HS-27A (cell line): ENCODE results near the gene IHH.

Source experiments
- DNase-seq: peaks from one replicate; pipeline ENCODE4 v3.0.0-alpha.2; 2012; ENCODE audit warnings: low read depth, missing footprints

The IHH gene

GRCh38 chr2:219073413-219074129, 12.8 kb upstream of the IHH start:
- peak; percentile 12 for DNase-seq

DNA sequence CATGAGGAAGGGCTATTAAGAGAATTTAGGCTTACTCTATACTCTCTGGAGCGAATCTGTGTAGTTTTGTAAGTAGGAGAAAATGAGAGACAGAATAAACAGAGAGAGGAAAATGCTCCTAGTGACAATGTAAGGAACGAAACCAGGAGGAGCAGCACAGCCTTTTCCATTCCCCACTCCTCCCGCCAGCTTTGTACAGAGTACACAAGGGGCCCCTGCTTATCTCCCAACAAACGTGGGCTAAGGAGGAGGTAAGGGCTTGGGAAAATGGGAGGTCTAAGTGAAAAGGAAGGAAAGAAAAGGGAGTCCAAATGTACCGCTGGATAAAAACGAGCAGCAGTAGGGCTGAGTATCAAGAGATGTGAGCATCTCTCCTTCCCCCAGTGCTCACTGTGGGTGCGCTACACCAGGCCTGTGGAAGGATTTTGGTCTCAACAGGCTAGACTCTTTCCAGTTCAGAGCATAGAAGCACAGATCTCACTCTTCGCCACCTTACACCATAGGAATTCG, 12.1 kb upstream of the IHH start:
- DNase-seq: no peak

GRCh38 chr2:219071131-219071816, 10.6 kb upstream of the IHH start:
- no peak for DNase-seq

GRCh38 chr2:219065484-219065883, 4.8 kb upstream of the IHH start:
- no peak for DNase-seq

DNA sequence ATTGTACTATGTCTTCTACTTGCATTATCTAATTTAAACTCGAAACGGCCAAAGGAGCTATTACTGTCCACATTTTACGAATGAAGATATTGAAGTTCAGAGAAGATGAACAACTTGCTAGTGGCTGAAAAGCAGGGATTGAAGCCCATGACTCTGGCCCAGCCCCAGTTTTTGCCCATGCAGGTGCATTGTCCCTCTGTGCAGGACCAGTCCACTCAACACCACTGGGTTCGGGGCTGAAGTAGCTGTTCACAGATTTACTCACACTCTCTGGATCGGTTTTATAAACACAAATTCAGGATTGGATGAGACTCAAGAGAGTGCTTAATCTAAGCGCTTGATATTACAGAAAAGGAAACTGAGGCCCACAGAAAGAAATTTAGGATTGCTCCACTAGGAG, 1.4 kb upstream of the IHH start:
- DNase-seq: no peak

DNA sequence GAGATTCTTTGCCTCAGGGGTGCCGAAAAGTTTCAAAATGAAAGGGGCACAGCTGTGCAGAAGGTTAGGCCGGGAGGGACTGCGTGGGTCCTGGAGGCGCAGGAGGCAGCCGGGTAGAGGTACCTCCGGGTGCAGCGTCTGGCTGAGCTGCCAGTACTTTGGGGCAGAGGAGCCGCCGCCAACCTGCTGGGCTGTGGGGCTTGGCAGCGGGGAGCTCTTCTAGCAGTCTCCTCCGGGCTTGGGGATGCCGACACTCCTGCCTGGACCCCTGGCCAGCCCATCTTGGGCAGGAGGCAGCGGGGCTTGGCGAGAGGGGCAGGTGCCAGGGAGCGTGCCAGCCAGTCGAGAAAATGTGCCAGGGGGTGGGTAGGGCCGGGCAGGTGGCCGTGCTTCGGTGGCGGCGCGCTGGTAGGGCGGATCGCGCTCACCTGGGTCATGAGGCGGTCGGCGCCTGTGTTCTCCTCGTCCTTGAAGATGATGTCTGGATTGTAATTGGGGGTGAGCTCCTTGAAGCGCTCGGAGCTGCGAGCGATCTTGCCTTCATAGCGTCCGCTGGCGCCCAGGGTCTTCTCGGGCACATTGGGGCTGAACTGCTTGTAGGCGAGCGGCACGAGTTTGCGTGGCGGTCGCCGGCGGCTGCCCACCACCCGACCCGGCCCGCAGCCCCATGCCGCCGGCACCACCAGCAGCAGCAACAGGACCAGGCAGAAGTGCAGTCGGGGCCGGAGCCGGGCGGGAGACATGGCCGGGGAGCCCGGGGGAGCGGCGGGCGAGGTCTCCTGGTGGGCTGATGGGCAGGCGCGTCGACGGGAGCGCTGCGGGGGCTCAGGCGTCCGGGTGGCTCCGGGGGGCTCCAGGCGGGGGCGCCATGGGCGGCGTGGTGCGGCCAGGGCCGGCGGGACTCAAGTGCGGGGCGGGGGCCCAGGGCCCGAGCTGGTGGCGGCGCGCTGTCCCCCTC, 717 bp downstream of the IHH start:
- no peak for DNase-seq

DNA sequence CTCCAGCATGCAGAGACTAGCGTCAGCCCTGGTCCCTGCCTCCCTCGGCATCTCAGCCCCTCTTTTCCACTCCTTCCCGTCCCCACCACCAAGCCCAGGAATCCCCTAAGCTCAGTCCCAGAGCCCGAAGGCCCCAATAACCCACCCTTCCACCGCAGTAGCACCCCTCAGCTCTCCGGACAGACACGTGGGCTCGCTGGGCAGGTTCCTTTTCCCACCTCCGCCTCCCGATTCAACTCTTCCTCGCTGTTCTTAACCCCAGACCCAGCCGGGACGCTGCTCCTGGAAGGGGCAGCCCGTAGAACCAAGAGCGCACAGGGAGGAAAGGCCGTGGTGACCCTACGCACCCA, 1.4 kb downstream of the IHH start:
- no peak for DNase-seq

- DNase-seq: no peak
Observed at GRCh38 chr2:219058541-219059374, 2.0 kb downstream of the IHH start.

- DNase-seq: no peak
Observed at GRCh38 chr2:219057709-219058540, 2.8 kb downstream of the IHH start.

DNA sequence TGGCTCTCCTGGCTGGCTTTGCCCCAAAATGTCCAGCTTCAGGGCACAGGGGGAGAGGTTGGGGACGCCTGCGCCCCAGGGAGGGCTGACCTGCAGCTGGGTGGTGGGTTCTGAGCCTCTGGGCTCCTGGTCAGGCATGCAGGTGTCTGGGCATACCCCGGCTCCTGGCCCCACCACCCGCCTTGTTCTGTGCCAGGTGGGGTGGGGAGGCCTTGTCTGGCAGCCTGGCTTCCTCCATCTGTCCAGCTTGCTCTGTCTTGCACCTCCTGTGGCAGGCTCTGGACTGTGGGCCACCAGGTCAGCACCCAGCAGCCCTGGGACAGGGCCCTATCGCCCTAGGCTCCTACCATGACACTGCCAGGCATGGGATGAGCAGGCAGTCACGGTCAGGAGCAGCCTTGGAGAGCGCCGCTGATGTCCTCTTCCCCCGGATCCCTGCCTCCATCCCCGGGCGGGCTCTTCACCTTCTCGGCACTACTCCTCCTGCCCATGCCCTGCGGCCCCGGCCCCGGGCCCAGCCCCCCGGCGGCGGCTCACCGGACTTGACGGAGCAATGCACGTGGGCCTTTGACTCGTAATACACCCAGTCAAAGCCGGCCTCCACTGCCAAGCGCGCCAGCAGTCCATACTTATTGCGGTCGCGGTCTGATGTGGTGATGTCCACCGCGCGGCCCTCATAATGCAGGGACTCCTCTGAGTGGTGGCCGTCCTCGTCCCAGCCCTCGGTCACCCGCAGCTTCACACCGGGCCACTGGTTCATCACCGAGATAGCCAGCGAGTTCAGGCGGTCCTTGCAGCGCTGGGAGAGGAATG, 3.6 kb downstream of the IHH start:
- DNase-seq: no peak

GRCh38 chr2:219056176-219056895, 4.4 kb downstream of the IHH start:
- no peak for DNase-seq

DNA sequence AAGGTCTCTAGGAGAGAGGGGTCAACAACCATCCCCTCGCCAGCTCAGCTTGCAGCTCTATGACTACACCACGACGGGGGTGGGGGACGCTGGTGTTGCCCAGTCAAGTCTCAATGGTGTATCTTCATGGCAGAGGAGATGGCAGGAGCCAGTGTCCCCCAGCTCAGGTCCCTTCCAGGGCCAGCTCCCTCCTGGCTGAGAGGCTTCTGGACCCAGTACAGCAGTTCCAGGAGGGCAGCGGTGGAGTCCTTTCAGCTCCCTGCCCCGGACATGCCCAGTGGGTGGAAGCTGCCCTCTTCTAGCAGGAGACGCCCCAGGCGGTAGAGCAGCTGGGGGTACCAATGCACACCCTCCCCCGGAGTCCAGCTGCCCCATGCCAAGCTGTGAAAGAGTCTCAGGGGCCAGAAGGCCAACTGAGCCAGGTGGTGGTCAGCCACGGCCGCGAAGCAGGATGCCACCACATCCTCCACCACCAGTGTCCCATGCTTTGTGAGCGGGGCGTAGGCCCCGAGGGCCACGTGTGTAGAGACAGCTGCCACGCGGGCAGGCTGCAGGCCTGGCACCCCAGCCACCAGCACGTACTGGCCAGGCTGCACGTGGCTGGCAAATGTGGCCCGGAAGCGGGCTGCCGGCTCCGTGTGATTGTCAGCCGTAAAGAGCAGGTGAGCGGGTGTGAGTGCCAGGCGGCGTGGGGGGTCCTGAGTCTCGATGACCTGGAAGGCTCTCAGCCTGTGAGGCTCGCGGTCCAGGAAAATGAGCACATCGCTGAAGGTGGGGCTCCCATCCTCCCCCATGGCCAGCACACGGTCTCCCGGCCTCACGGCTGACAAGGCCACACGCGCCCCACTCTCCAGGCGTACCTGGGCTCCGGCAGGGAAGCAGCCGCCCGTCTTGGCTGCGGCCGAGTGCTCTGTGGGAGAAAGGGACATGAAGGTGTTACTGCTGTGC, 5.5 kb downstream of the IHH start:
- no peak for DNase-seq

- no peak for DNase-seq
Observed at GRCh38 chr2:219049282-219049681, 11.4 kb downstream of the IHH start.

- DNase-seq: no peak
Observed at GRCh38 chr2:219045937-219046550, 14.7 kb downstream of the IHH start.

DNA sequence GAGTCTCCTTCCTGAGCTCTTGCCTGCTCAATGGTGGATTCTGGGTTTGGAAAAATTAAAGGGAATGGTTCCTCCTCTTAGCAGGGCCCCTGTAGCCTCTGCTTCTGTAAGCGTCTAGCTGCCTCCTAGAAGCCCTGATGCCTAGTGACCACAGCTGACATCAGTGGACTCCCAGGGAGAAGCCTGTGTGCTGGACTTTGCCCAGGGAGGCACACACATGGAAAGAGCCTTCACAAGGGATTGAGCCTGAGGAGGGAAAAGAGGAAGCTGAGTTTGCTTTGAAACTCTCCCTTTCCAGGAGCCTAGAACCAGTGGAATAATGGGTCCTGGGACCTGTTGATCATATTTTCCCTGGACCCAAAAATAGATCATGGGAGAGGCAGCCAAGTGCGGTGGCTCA, 18.0 kb downstream of the IHH start:
- no peak for DNase-seq

GRCh38 chr2:219042157-219042556, 18.6 kb downstream of the IHH start:
- DNase-seq: no peak

DNA sequence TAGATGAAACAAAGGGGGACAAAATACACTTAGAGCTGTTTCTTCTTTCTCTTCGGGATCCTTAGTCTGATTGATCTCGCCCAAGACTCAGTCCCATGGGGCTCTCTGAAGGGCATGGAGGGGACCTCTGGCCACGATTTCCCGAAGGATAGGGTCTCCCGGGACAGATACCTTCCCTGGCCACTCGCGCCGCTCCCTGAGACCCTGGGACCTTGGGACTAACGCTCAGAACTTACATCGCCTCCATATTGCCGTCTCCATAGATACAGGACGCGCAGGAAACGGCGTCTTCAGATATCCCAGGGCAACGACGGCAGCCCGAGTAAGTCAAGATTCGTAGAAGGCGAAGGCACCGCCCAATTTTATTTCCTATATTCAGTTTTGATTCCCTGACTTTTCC, 19.5 kb downstream of the IHH start, which contains the start of gene CFAP65:
TSS of gene CFAP65 (minus strand) at position 265 of the 400 bp plus-strand sequence. CDS start 2,468 bp downstream, outside the sequence.
- DNase-seq: no peak
